ENCODE data around the gene GALNT14.

DNA sequence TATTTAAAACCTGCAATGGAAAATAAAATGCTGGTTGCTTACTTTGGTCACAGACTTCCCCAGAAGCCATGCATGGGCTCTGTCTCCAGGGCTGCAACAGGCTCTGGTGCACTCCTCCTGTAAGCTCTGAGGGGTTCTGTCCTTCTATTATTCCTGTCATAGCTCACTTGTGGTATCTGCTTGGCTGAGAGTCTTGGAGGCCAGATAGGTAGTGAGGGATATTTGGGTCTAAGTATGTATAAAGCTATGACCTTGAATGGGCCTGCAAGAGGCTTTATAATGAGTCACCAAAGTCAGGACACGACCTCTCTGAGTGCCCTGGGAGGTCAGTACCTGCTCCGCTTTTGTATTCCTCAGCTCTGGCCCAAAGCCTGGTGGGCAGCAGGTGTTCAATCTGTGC lies 189.4 kb downstream of the GALNT14 start:
- no peak for TF ChIP-seq CTCF (conservative IDR thresholded peaks at IDR 0.05 in 1 of 2, IDR thresholded peaks at IDR 0.05 in 1 of 2; ENCODE audit: low read depth in 1 of 2, low read length in 2 of 2)
- TF ChIP-seq EZH2 (IDR thresholded peaks at IDR 0.05; ENCODE audit: low read length, missing control alignments) = no peak

All from fibroblast of lung (primary cell).